ENCODE data around the gene RUBCNL.
"Not testable (repeated sequence)": the region's sequence is repeated elsewhere in the genome, so short reads cannot be mapped to it uniquely, and the experiment has no call there.

Gene RUBCNL

DNA sequence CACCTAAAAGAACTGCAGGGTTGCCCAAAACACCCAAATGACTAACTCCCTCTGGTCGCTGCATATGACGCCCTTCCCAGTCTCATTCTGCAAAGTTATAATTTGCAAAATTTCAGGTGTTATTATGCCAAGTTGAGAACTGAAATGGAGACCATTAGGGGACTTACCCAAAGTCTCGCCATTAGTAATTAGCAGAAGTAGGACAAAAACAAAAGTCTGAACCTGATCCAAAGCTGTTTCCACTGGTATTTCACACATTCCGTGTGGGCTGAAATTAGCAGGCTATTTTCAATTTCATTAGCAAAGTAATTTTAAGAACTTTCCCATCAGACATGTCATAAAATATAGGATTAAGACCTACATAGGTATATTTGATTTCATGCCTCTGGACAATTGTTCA lies 6.8 kb downstream of the RUBCNL start:
- Mint-ChIP-seq H3K27ac (no peak overlapping the region), H3K36me3 (ENCODE audit: low read depth) (no peaks in the 10 kb centered on the region), H3K9me3 (no peaks in the 10 kb centered on the region), H3K4me1 (no peaks in the 10 kb centered on the region), H3K27me3 (ENCODE audit: low read depth) (peaks cover 20% of the 10 kb centered on the region), H3K4me3 (no peak overlapping the region)
- TF ChIP-seq, protein P1, sequence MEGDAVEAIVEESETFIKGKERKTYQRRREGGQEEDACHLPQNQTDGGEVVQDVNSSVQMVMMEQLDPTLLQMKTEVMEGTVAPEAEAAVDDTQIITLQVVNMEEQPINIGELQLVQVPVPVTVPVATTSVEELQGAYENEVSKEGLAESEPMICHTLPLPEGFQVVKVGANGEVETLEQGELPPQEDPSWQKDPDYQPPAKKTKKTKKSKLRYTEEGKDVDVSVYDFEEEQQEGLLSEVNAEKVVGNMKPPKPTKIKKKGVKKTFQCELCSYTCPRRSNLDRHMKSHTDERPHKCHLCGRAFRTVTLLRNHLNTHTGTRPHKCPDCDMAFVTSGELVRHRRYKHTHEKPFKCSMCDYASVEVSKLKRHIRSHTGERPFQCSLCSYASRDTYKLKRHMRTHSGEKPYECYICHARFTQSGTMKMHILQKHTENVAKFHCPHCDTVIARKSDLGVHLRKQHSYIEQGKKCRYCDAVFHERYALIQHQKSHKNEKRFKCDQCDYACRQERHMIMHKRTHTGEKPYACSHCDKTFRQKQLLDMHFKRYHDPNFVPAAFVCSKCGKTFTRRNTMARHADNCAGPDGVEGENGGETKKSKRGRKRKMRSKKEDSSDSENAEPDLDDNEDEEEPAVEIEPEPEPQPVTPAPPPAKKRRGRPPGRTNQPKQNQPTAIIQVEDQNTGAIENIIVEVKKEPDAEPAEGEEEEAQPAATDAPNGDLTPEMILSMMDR (IDR thresholded peaks at IDR 0.05; ENCODE audit: unreplicated experiment in 3 of 3) = no peak

DNA sequence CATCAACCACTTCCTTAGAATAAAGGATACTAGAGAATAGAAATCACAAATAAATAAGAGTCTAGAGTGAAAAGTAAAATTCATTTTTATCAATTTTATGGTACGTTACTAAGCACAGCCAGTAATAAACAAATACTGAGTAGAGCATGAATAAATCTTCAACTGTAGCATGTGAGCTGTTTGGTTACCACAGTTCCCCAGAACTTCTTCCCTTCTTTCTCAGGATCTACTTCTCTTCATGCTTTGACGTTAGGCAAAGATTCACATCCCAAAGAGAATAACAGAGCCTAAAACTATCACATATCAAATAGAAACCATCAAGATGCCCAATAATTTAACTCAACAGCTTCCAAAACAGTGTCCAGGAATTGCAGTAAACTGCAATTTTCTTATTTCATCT lies 7.4 kb downstream of the RUBCNL start:
- Mint-ChIP-seq H3K36me3 (ENCODE audit: low read depth) (no peaks in the 10 kb centered on the region), H3K9me3 (no peaks in the 10 kb centered on the region), H3K4me1 (no peaks in the 10 kb centered on the region), H3K27me3 (ENCODE audit: low read depth) (peaks cover 14% of the 10 kb centered on the region), H3K27ac (no peak overlapping the region), H3K4me3 (no peak overlapping the region)
- TF ChIP-seq, protein P1 (IDR thresholded peaks at IDR 0.05; ENCODE audit: unreplicated experiment in 3 of 3) = no peak

DNA sequence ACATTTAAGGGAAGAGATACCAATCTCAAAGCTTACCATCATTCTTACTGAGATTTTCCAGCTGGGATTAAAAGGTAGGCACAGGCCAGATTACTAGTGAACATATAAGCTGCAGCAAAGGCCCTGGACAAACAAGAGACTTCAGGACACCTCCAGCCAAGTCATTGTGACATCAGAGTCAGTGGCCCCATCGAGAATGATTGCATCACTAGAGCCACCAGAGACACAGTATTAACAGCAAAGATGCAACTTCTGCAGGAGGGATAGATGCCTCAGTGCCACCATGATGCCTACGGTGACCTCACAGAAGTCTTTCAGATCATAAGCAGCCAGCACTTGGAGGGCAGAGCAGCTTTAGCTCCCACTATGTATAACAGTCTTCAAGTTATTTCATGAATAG lies 8.6 kb downstream of the RUBCNL start:
- no peaks in the 10 kb centered on the region for H3K36me3 Mint-ChIP-seq (ENCODE audit: low read depth)
- peaks cover 6% of the 10 kb centered on the region for H3K4me1 Mint-ChIP-seq
- H3K27ac Mint-ChIP-seq = no peak overlapping the region
- H3K4me3 Mint-ChIP-seq = no peak overlapping the region
- H3K27me3 Mint-ChIP-seq (ENCODE audit: low read depth) = peaks cover 6% of the 10 kb centered on the region
- no peaks in the 10 kb centered on the region for H3K9me3 Mint-ChIP-seq
- TF ChIP-seq, protein P1 (IDR thresholded peaks at IDR 0.05; ENCODE audit: unreplicated experiment in 3 of 3) = no peak

DNA sequence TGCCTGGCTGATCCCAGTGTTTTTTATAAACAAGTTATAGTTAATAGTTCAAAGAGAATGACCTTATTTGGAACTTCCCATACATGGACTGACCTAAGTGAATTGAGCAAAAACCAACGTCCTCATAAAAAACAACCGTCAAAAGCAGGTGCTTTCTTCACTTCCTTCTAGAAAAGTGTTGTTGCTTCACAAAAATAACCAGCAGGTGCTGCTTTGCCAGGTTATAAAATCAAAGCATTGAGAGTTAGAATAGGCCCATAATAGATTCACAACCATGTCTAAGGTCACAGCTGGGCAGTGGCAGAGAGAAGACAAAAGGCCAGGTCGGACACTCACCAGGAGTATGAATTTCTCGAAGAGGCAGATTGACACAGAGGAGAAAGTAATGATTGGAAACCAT lies 9.5 kb downstream of the RUBCNL start:
- Mint-ChIP-seq H3K36me3 (ENCODE audit: low read depth) (no peaks in the 10 kb centered on the region), H3K27me3 (ENCODE audit: low read depth) (peaks cover 6% of the 10 kb centered on the region), H3K27ac (no peak overlapping the region), H3K4me3 (no peak overlapping the region), H3K9me3 (no peaks in the 10 kb centered on the region), H3K4me1 (peaks cover 7% of the 10 kb centered on the region)
- TF ChIP-seq, protein P1 (IDR thresholded peaks at IDR 0.05; ENCODE audit: unreplicated experiment in 3 of 3) = no peak

DNA sequence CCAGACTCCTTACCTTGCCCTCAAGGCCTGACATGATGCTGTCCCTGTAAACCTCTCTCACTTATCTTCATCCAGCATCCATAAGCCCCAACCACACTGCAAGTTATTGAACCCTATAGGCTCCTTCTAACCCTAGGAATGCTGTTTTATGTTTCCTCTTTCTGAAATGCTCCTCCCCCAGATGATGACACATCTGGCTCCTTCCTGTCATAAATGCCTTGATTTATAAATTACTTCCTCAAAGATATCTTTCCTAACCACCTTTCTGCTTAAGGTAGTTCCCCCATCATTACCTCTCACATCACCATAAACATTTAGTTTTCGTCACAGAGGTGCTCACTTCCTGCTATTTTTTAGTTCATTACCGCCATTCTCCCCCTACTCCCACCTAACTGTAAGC lies 12.3 kb downstream of the RUBCNL start:
- H3K4me1 Mint-ChIP-seq = peaks cover 19% of the 10 kb centered on the region
- H3K27ac Mint-ChIP-seq = no peak overlapping the region
- no peak overlapping the region for H3K4me3 Mint-ChIP-seq
- no peaks in the 10 kb centered on the region for H3K36me3 Mint-ChIP-seq (ENCODE audit: low read depth)
- no peaks in the 10 kb centered on the region for H3K9me3 Mint-ChIP-seq
- TF ChIP-seq, protein P1 (IDR thresholded peaks at IDR 0.05; ENCODE audit: unreplicated experiment in 3 of 3) = no peak
- H3K27me3 Mint-ChIP-seq (ENCODE audit: low read depth) = no peaks in the 10 kb centered on the region

DNA sequence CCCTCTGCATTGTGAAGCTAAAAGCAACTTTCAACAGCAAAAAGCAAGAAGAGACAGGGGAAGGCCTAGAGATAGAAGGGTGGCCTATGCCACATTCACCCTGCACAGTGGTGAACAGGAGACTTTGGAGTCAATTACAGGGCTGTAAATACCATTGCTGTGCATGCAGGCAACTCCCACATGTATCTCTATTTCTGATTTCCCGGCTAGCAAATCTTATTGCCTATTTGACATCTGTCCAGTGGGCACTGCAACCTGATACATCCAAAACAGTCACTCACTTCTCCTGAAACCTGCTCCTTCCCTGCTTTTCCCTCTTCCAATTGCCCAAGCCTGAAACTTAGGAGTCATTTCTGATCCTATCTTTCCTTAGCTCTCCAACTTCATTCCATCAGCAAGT lies 13.4 kb downstream of the RUBCNL start:
- Mint-ChIP-seq H3K9me3 (no peaks in the 10 kb centered on the region), H3K36me3 (ENCODE audit: low read depth) (no peaks in the 10 kb centered on the region), H3K27me3 (ENCODE audit: low read depth) (no peaks in the 10 kb centered on the region), H3K4me1 (peaks cover 23% of the 10 kb centered on the region), H3K4me3 (no peak overlapping the region), H3K27ac (no peak overlapping the region)
- TF ChIP-seq, protein P1 (IDR thresholded peaks at IDR 0.05; ENCODE audit: unreplicated experiment in 3 of 3) = no peak

DNA sequence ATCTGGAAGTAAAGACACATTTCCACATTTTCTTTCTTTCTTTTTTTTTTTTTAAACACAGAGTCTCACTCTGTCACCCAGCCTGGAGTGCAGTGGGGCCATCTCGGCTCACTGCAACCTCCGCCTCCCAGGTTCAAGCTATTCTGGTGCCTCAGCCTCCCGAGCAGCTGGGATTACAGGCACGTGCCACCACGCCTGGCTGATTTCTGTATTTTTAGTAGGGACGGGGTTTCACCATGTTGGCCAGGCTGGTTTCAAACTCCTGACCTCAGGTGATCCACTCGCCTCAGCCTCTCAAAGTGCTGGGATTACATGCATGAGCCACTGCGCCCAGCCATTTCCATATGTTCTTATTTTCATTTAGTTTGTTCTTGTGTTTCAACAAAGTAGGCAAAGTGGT lies 14.1 kb downstream of the RUBCNL start:
- not testable (repeated sequence) for H3K27ac Mint-ChIP-seq; H3K27me3 Mint-ChIP-seq (ENCODE audit: low read depth); H3K4me3 Mint-ChIP-seq; H3K9me3 Mint-ChIP-seq; H3K36me3 Mint-ChIP-seq (ENCODE audit: low read depth)
- H3K4me1 Mint-ChIP-seq = peaks cover 23% of the 10 kb centered on the region
